ENCODE results near the gene RSL1D1.

The RSL1D1 gene

DNA sequence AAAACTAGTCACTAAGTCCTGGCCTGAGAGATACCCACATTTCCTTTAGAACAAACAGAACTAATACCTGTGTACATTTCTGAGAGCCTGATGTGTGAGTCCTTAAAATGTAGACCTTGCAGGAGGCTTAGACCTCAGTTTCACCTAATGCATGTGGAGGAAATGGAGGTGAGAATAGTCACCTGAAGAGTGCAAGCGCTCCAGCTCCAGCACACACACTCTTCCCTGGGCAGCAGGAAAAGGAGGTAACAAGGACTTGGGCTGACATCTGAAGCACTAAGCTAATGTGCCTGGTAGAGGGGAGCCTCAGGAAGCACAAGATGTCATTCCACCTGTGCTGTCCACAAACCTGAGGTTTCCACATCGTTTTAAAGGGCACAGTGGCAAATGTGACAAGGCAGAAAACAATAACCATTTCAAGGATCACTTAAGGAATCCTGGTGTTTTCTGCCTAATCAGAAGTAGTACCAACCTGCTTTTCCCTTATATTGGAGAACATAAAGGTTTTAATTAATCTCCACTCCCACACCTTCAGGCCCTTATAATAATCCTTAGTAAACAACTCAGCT, 17.2 kb upstream of the RSL1D1 start:
- TF ChIP-seq SPI1 (IDR thresholded peaks at IDR 0.05; ENCODE audit: borderline replicate concordance, low read depth) (no peak), POLR2AphosphoS5 (IDR thresholded peaks at IDR 0.05; ENCODE audit: low read depth) (peak; percentile 24; the same call in 1 of the 2 replicates)
- TF ChIP-seq, protein P1, sequence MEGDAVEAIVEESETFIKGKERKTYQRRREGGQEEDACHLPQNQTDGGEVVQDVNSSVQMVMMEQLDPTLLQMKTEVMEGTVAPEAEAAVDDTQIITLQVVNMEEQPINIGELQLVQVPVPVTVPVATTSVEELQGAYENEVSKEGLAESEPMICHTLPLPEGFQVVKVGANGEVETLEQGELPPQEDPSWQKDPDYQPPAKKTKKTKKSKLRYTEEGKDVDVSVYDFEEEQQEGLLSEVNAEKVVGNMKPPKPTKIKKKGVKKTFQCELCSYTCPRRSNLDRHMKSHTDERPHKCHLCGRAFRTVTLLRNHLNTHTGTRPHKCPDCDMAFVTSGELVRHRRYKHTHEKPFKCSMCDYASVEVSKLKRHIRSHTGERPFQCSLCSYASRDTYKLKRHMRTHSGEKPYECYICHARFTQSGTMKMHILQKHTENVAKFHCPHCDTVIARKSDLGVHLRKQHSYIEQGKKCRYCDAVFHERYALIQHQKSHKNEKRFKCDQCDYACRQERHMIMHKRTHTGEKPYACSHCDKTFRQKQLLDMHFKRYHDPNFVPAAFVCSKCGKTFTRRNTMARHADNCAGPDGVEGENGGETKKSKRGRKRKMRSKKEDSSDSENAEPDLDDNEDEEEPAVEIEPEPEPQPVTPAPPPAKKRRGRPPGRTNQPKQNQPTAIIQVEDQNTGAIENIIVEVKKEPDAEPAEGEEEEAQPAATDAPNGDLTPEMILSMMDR (IDR thresholded peaks at IDR 0.05; ENCODE audit: insufficient read depth, low read length), result no peak
- TF ChIP-seq, protein P2, sequence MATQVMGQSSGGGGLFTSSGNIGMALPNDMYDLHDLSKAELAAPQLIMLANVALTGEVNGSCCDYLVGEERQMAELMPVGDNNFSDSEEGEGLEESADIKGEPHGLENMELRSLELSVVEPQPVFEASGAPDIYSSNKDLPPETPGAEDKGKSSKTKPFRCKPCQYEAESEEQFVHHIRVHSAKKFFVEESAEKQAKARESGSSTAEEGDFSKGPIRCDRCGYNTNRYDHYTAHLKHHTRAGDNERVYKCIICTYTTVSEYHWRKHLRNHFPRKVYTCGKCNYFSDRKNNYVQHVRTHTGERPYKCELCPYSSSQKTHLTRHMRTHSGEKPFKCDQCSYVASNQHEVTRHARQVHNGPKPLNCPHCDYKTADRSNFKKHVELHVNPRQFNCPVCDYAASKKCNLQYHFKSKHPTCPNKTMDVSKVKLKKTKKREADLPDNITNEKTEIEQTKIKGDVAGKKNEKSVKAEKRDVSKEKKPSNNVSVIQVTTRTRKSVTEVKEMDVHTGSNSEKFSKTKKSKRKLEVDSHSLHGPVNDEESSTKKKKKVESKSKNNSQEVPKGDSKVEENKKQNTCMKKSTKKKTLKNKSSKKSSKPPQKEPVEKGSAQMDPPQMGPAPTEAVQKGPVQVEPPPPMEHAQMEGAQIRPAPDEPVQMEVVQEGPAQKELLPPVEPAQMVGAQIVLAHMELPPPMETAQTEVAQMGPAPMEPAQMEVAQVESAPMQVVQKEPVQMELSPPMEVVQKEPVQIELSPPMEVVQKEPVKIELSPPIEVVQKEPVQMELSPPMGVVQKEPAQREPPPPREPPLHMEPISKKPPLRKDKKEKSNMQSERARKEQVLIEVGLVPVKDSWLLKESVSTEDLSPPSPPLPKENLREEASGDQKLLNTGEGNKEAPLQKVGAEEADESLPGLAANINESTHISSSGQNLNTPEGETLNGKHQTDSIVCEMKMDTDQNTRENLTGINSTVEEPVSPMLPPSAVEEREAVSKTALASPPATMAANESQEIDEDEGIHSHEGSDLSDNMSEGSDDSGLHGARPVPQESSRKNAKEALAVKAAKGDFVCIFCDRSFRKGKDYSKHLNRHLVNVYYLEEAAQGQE (IDR thresholded peaks at IDR 0.05; ENCODE audit: insufficient replicate concordance, low read depth), result no peak
- Histone ChIP-seq H3K27ac (replicated peaks) (no peak overlapping the region), H3K27me3 (ENCODE audit: insufficient read depth, poor library complexity, severe bottlenecking) (no peaks in the 10 kb centered on the region), H3K4me3 (replicated peaks; ENCODE audit: insufficient read depth, low read length) (no peak overlapping the region)
- DNase-seq (ENCODE audit: low read depth in 1 of 2, low spot score in 1 of 2), result no peak

DNA sequence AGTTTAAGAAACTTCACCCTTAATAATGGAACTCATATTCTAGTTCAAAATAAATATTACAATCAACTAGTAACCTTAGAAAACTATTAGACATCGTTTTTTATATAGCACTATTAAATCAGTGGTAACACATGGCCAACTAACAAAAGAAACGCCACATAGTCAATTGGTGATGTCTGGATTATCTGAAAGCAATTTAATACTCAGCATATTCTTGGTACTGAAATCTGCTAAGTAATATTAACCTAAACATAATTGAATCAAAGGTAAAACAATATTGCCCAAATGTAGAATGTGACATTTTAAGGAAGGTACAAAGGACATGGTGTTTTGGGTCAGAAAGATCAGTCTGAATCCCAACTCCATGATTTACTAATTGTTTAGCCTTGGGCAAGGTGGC, 11.1 kb upstream of the RSL1D1 start:
- no peak overlapping the region for H3K4me3 ChIP-seq (replicated peaks; ENCODE audit: insufficient read depth, low read length)
- DNase-seq (ENCODE audit: low read depth in 1 of 2, low spot score in 1 of 2), result no peak
- no peak overlapping the region for H3K27ac ChIP-seq (replicated peaks)
- no peaks in the 10 kb centered on the region for H3K27me3 ChIP-seq (ENCODE audit: insufficient read depth, poor library complexity, severe bottlenecking)
- TF ChIP-seq POLR2AphosphoS5 (IDR thresholded peaks at IDR 0.05; ENCODE audit: low read depth) (no peak), SPI1 (IDR thresholded peaks at IDR 0.05; ENCODE audit: borderline replicate concordance, low read depth) (no peak)

DNA sequence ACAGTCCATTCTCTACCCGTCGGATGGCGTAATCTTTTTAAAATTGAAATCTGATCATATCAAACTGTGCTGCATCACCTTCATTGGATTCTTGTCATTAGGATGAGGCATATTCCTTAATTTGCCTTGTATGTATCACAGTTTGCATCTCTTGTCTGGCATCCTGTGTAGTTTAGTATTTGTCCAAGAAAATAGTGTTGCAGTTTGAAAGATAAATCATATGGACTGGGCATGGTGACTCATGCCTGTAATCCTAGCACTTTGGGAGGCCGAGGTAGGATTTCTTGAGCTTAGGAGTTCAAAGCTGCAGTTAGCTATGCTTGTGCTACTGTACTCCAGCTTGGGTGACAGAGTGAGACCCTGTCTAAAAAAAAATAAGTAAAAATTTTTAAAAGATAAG, 5.8 kb upstream of the RSL1D1 start:
- Histone ChIP-seq H3K27ac (replicated peaks) (no peak overlapping the region), H3K4me3 (replicated peaks; ENCODE audit: insufficient read depth, low read length) (no peak overlapping the region), H3K27me3 (ENCODE audit: insufficient read depth, poor library complexity, severe bottlenecking) (no peaks in the 10 kb centered on the region)
- TF ChIP-seq, protein P1 (IDR thresholded peaks at IDR 0.05; ENCODE audit: insufficient read depth, low read length), result no peak
- TF ChIP-seq SPI1 (IDR thresholded peaks at IDR 0.05; ENCODE audit: borderline replicate concordance, low read depth) (no peak), GABPA (IDR thresholded peaks at IDR 0.05; ENCODE audit: low read depth) (no peak), POLR2AphosphoS5 (IDR thresholded peaks at IDR 0.05; ENCODE audit: low read depth) (no peak)
- TF ChIP-seq, protein P2 (IDR thresholded peaks at IDR 0.05; ENCODE audit: insufficient replicate concordance, low read depth), result no peak
- DNase-seq (ENCODE audit: low read depth in 1 of 2, low spot score in 1 of 2), result no peak

DNA sequence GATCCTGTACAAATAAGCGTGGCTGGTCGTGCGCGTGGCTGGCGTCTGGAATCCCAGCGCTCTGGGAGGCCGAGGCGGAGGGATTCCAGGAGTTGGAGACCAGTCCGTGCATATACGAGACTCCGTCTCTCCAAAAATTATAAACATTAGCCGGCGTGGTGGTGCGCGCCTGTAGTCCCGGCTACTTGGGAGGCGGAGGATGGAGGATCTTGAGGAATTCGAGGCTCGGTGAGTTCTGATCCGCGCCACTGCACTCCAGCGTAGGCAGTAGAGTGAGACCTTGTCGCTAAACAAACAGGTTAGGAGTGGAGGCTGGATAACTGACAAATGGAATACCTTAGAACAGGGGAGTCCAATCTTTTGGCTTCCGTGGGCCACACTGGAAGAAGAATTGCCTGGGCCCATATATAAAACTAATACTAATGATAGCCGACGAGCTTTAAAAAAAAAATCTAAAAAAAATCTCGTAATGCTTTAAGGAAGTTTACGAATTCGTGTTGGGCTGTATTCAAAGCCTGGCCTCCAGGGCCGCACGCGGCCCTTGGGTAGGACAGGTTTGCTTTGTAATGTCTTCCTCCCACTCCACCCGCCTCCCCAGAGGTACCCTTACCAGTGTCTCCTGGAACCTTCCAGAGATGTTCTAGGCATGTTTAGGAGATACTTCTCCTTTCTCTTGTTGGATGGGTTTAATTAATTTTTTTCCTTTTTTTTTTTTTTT, 909 bp upstream of the RSL1D1 start:
- peak in 1 of 2 experiments; percentile 19 for DNase-seq (ENCODE audit: low read depth in 1 of 2, low spot score in 1 of 2)
- Histone ChIP-seq H3K27ac (replicated peaks) (peak overlapping the region; percentile 94), H3K27me3 (ENCODE audit: insufficient read depth, poor library complexity, severe bottlenecking) (no peaks in the 10 kb centered on the region), H3K4me3 (replicated peaks; ENCODE audit: insufficient read depth, low read length) (peak overlapping the region; percentile 74)
- TF ChIP-seq POLR2AphosphoS5 (IDR thresholded peaks at IDR 0.05; ENCODE audit: low read depth) (no peak), SPI1 (IDR thresholded peaks at IDR 0.05; ENCODE audit: borderline replicate concordance, low read depth) (no peak), GABPA (IDR thresholded peaks at IDR 0.05; ENCODE audit: low read depth) (no peak)
- TF ChIP-seq, protein P1 (IDR thresholded peaks at IDR 0.05; ENCODE audit: insufficient read depth, low read length), result no peak
- TF ChIP-seq, protein P2 (IDR thresholded peaks at IDR 0.05; ENCODE audit: insufficient replicate concordance, low read depth), result no peak
